Testis (tissue), 2 donors: ENCODE data around the gene ALG14.

Experiments used
- POLR2A ChIP-seq: fragments of 450-650 bp; IDR thresholded peaks from one replicate; pipeline ENCODE4 v1.6.1; 2017; ENCODE audit warnings: antibody characterized with exemption, mild to moderate bottlenecking, moderate library complexity
- TF ChIP-seq, protein P1 (sequence below), 3 experiments: fragments of 450-650 bp in 2 of 3; fragments of 200-600 bp in 1 of 3; sonication (generic) in 1 of 3; IDR thresholded peaks; one replicate each; pipeline ENCODE4 v1.5.1; 2016 to 2019; ENCODE audit warnings: antibody characterized with exemption in 3 of 3, mild to moderate bottlenecking in 2 of 3, moderate library complexity in 1 of 3

DNA sequence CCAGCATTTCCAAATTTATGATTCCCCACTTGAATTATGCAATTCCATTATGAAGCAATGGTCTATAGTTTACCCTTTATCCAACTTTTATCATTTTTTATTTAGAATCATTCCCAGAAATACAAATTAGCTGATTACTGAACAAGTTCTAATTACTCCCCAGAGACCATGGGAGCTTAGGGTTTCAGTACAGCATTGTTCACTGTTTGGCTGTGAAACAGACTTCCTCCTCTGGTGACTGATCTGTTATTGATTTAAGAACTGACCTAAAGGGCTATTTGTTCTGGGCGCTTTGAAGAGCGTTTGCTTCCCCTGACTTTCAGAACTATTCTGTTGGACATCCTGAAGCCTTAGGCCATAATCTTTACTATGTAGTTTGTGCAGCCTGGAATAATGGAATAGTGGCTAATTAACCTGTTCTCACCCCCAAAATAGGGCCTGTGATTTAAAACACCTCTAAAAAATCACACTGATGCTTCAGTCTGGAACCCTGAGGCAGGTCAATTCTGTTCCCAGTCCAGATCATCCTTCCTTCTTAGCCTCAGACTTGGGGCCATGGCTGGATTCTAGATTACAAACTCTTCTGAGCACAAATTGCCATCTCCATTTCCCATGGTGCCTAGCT, 58.7 kb downstream of the ALG14 start:
- TF ChIP-seq, protein P1, sequence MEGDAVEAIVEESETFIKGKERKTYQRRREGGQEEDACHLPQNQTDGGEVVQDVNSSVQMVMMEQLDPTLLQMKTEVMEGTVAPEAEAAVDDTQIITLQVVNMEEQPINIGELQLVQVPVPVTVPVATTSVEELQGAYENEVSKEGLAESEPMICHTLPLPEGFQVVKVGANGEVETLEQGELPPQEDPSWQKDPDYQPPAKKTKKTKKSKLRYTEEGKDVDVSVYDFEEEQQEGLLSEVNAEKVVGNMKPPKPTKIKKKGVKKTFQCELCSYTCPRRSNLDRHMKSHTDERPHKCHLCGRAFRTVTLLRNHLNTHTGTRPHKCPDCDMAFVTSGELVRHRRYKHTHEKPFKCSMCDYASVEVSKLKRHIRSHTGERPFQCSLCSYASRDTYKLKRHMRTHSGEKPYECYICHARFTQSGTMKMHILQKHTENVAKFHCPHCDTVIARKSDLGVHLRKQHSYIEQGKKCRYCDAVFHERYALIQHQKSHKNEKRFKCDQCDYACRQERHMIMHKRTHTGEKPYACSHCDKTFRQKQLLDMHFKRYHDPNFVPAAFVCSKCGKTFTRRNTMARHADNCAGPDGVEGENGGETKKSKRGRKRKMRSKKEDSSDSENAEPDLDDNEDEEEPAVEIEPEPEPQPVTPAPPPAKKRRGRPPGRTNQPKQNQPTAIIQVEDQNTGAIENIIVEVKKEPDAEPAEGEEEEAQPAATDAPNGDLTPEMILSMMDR (IDR thresholded peaks at IDR 0.05) = no peak
- no peak for TF ChIP-seq POLR2A
